ENCODE measurements around the gene APOA4.

GRCh38 chr11:116857936-116858335 lies 34.8 kb upstream of the APOA4 start:
- TF ChIP-seq EP300 (IDR thresholded peaks at IDR 0.05) (no peak), HDAC2 (IDR thresholded peaks at IDR 0.05) (no peak), POLR2A (IDR thresholded peaks at IDR 0.05; ENCODE audit: low read length) (no peak), CTCF (IDR thresholded peaks at IDR 0.05) (no peak)
